A673 (cell line): ENCODE measurements around the gene FAM50B.

Source experiments
- EZH2 ChIP-seq: fragments of 200-600 bp; sonication (generic); IDR thresholded peaks from 2 replicates; pipeline ENCODE4 v1.6.1; 2017; ENCODE audit warnings: borderline replicate concordance, low read depth, mild to moderate bottlenecking, mixed read lengths, antibody characterized with exemption, low read length; ENCODE audit not compliant: poor library complexity, severe bottlenecking
- TF ChIP-seq, protein P1 (sequence below): fragments of 300-800, 200-600 bp; sonication (generic); conservative IDR thresholded peaks from 2 replicates; pipeline ENCODE4 v1.5.1; 2017; ENCODE audit warnings: low read depth, mild to moderate bottlenecking, antibody characterized with exemption, low read length, moderate library complexity, mixed read lengths

DNA sequence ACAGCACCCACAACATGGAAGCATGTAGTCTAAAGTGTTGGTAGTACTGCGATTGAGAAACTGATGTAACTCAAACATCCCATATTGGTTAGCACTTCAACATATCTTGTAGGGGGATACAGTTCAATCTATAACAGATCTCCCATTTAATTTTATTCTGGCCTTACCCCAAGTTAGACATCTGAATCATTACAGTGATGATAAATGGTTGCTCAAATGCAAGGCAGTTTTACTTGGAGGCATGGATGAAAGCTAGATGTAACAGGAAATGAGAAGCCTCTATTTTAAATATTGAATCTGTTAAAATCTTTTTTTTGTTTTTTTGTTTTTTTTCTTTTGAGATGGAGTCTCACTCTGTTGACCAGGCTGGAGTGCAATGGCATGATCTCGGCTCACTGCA is 44.2 kb upstream of the FAM50B start:
- TF ChIP-seq, protein P1, sequence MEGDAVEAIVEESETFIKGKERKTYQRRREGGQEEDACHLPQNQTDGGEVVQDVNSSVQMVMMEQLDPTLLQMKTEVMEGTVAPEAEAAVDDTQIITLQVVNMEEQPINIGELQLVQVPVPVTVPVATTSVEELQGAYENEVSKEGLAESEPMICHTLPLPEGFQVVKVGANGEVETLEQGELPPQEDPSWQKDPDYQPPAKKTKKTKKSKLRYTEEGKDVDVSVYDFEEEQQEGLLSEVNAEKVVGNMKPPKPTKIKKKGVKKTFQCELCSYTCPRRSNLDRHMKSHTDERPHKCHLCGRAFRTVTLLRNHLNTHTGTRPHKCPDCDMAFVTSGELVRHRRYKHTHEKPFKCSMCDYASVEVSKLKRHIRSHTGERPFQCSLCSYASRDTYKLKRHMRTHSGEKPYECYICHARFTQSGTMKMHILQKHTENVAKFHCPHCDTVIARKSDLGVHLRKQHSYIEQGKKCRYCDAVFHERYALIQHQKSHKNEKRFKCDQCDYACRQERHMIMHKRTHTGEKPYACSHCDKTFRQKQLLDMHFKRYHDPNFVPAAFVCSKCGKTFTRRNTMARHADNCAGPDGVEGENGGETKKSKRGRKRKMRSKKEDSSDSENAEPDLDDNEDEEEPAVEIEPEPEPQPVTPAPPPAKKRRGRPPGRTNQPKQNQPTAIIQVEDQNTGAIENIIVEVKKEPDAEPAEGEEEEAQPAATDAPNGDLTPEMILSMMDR = no peak
- TF ChIP-seq EZH2 = no peak
